SU-DHL-6 (cell line): Measurements from ENCODE around the gene PDE3A.

ENCODE experiments used
- EZH2phosphoT487 ChIP-seq: fragments of 200-600 bp; sonication (generic), shearing (Covaris generic); conservative IDR thresholded peaks from 2 replicates; pipeline ENCODE4 v1.6.1; 2018; ENCODE audit warnings: mild to moderate bottlenecking, antibody characterized with exemption, low read length, moderate library complexity, mixed read lengths
- TF ChIP-seq, protein P1 (sequence below): fragments of 200-600 bp; sonication (generic); IDR thresholded peaks from one replicate; pipeline ENCODE4 v1.5.1; 2017; ENCODE audit warnings: antibody characterized with exemption, mild to moderate bottlenecking, low read length, moderate library complexity; ENCODE audit not compliant: insufficient read depth, poor library complexity, severe bottlenecking

DNA sequence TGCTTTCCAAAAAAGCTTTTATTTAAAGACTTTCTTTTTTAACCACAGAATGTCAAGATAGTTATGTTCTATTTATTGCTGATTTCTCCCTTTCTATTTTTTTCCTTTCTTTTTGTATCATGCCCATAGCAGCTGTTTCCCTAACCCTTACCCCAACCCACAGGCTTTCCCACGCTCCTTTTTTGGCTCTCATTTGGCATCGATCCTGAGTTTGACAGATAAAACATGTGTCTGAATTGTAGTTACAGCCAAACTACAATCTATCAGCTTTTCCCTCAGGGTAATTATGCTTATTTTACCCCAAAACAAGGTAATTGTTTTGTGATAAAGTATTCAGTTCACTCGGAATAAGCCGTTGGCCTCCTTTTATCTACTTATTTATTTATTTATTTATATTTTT is 46.7 kb downstream of the PDE3A start:
- TF ChIP-seq, protein P1, sequence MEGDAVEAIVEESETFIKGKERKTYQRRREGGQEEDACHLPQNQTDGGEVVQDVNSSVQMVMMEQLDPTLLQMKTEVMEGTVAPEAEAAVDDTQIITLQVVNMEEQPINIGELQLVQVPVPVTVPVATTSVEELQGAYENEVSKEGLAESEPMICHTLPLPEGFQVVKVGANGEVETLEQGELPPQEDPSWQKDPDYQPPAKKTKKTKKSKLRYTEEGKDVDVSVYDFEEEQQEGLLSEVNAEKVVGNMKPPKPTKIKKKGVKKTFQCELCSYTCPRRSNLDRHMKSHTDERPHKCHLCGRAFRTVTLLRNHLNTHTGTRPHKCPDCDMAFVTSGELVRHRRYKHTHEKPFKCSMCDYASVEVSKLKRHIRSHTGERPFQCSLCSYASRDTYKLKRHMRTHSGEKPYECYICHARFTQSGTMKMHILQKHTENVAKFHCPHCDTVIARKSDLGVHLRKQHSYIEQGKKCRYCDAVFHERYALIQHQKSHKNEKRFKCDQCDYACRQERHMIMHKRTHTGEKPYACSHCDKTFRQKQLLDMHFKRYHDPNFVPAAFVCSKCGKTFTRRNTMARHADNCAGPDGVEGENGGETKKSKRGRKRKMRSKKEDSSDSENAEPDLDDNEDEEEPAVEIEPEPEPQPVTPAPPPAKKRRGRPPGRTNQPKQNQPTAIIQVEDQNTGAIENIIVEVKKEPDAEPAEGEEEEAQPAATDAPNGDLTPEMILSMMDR: no peak
- no peak for TF ChIP-seq EZH2phosphoT487
